Stimulated activated CD8-positive, alpha-beta memory T cell treated with anti-CD3 and anti-CD28 coated beads, Interleukin-4, amount 100 ng/mL, for 48 hours (primary cell): ENCODE results near the gene ZNF488.
A peak's percentile ranks its signal among the peaks of the same experiment; 100 is the strongest.
"Not testable (repeated sequence)": the region's sequence is repeated elsewhere in the genome, so short reads cannot be mapped to it uniquely, and the experiment has no call there.

ENCODE experiments used
- DNase-seq: peaks from one replicate; pipeline ENCODE4 v3.0.0-alpha.2; 2020

Gene ZNF488

GRCh38 chr10:47384148-47384921 lies at the start of gene ZNF488:
TSS of gene ZNF488 (minus strand) at chr10:47384293. CDS start at chr10:47368829, 15,464 bp downstream.
- DNase-seq: peak; percentile 84

- no peak for DNase-seq
These were observed 41.8 kb upstream of the ZNF488 start for GRCh38 chr10:47425813-47426419.

GRCh38 chr10:47424231-47424630 lies 40.1 kb upstream of the ZNF488 start:
- DNase-seq: no peak

- no peak for DNase-seq
These were observed 39.4 kb upstream of the ZNF488 start for GRCh38 chr10:47423476-47423875.

DNA sequence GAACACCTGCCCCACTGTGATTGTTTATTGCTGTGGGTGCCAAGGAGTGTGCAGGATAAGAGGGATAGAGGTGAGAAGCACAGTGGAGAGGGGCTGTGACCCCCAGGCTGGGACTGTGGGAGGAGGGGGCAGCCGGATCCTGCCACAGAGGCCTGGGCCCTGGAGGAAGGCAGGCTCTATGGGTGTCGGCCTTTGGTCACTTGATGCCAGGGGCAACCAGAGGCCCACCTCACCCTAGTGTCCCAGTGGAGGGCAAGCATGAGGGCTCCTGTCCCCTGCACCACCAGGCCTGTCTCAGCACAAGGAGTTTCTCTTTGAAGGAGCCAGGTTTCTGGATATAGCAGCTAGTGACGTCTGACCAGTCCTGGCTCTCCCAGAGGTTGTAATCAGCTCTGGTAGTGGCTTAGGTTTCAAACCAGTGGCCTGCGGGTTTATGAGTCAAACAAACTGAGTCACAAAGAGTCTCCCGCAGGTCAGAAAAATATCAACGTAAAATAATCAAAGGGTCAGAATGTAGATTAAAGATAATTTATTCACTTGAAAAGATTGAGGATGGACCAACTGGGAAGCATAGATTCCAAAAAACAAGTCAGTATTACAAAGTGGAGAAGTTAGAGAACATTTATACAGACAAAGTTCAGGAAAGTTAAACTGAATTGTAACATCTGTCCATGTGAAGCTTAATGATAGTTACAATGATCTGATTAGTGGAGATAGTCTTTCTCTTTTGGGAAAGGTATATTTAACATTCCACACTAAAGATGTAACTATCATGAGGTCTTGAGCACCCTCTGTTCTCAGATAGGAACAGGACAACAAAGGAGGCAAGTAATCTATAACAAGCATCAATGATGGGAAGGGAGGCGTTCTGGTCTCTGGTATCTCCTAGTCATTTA lies 37.2 kb upstream of the ZNF488 start:
- DNase-seq: no peak

GRCh38 chr10:47420305-47421056 lies 36.4 kb upstream of the ZNF488 start:
- DNase-seq: no peak

GRCh38 chr10:47419421-47419820 lies 35.3 kb upstream of the ZNF488 start:
- no peak for DNase-seq

GRCh38 chr10:47418966-47419365 lies 34.9 kb upstream of the ZNF488 start:
- no peak for DNase-seq

- no peak for DNase-seq
These were observed 34.2 kb upstream of the ZNF488 start for GRCh38 chr10:47418321-47418720.

GRCh38 chr10:47416305-47417218 lies 32.5 kb upstream of the ZNF488 start:
- DNase-seq: not testable (repeated sequence)

GRCh38 chr10:47415520-47416304 lies 31.6 kb upstream of the ZNF488 start:
- peak; percentile 43 for DNase-seq

DNA sequence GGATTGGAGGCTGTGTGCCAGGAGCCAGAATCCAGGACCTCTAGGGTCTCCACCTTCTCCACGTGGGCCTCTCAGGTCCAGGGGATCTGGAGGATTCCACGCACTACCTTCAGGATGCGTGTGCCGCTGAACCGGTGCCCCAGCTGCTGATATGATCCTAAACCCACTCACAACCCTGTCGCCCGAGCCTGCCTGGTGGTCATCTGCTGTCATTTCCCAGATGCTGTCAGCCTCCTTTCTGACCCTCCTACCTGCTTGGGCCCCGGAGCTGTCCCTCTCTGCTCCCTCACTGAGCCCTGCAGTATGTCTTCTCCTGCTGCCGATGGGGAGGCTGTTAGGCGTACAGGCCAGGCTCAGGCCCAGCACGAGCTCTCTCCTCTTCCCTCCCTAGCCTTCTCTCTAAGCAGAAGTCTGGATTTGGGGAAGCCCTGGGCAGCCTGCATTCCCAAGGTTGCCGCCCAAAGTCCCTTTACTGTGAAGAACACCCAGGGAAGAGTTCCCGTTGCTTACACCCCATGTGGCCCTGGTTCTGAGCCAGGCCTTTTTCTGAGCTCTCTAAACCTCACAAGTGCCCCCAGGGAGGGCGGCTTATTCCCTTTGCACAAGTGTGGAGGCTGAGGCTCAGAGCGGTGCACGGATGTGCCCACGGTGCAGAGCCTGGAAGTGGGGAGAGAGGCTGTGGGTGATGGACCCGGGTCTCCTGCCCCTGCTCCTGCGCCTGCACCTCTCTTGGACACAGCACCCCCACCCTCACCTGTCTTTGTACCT lies 30.8 kb upstream of the ZNF488 start:
- DNase-seq: no peak

GRCh38 chr10:47414227-47414592 lies 30.1 kb upstream of the ZNF488 start:
- no peak for DNase-seq

DNA sequence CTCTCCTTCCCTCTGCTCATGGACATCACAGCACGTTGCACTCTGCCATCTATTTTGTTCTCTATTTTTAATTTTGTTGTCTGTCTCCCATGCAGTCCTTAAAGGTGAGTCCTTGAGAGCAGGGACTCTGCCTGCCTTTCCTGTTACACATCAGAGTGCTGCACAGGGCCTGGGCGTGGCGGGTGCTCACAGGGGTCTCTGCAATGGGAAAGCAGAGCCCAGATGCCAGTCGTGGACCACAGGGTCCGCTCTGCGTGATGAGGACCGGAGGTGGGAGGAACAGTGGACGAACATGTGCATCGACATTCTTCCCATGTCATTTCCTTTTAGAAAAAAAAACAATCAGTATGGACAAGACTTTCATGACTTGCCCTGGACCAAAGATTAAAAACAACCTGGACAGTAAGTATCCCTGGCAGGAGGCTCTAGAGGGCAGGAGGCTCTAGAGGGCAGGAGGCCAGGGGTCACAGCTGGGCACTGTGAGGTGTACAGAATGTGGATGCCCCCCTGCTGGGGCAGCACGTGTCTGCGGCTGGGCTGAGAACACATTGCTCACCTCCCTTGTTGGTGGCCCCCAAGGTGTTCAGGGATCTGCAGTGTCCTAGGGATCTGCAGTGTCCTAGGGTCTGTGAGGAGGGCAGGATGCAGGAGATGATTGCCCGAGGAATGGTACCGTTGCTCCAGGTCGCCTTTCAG lies 29.6 kb upstream of the ZNF488 start:
- DNase-seq: no peak

- DNase-seq: no peak
These were observed 28.8 kb upstream of the ZNF488 start for GRCh38 chr10:47412869-47413268.

GRCh38 chr10:47412177-47412730 lies 28.2 kb upstream of the ZNF488 start:
- DNase-seq: no peak

DNA sequence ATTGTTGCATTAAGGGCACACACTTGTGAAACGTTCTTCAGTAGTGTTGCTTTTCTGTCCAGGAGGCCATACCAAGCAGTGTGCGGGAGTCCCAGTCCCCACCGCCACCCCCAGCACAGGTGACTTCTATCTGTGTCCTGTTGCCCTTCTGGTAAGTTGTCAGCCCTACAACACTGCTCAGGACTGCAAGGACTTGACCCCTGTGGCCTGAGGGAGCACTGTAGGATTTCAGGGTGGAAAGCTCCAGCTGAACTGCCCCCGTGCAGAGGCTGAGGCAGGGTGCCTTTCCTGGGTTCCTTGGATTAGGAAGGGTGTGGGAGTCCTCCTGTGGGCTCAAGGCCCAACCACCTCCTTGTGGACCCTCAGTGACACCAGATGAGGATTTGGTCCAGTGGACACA lies 26.8 kb upstream of the ZNF488 start:
- no peak for DNase-seq

- no peak for DNase-seq
These were observed 26.2 kb upstream of the ZNF488 start for GRCh38 chr10:47410271-47410670.

DNA sequence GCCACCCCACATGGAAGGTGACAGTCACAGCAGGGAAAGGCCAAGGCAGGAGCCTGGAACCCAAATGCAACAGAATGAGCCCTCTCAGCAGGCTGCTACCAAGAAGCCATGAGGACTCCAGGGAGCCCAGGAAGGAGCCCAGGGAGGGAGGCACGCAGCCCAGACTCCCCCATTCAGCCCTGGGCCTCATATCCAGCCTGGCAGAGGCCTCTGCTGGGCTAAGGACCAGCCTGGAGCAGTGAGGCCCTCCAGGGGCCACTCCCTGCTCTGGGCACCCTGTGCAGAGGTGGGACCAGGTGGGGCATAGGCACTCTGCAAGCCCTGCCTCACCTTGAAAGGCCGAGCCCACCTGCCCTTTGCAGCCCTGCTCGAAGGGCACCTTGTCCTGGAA lies 25.8 kb upstream of the ZNF488 start:
- DNase-seq: no peak
